ENCODE results near the gene DYRK3.

DNA sequence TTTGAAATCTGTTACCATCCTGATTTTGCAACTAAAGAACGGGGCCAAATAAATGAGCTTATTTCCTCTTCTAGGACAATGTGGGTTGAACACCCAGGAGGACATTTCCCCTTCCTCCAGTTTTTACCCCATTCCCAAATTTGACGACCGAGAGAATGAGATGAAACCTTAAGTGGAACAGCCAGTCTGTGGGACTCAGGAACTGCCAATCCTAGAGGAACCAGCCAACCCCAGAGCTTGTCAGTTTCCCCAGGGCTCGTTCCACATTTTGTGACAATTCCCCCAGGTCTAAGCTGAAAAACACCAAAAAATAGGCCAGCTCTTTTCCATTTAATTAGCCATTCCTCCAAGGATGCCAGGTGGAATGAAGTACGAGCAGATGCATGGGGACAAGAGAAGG lies 28.0 kb downstream of the DYRK3 start:
- no peak for TF ChIP-seq CTCF (IDR thresholded peaks at IDR 0.05; ENCODE audit: borderline replicate concordance, extremely low read depth, low read length, poor library complexity, severe bottlenecking)
- TF ChIP-seq EZH2 (IDR thresholded peaks at IDR 0.05; ENCODE audit: borderline replicate concordance, low read depth, low read length, severe bottlenecking), result no peak

All from DND-41 (cell line).